NCI-H345 treated with DMSO at 0.1 percent for 48 hours (cell line): Measurements from ENCODE around the gene DYNC2H1.
"Not testable (repeated sequence)": the region's sequence is repeated elsewhere in the genome, so short reads cannot be mapped to it uniquely, and the experiment has no call there.

Experiments
- DNase-seq: peaks from one replicate; lab custom pipeline; 2025; ENCODE audit not compliant: unreplicated experiment; lab: John Stamatoyannopoulos, UW

DYNC2H1 gene

DNA sequence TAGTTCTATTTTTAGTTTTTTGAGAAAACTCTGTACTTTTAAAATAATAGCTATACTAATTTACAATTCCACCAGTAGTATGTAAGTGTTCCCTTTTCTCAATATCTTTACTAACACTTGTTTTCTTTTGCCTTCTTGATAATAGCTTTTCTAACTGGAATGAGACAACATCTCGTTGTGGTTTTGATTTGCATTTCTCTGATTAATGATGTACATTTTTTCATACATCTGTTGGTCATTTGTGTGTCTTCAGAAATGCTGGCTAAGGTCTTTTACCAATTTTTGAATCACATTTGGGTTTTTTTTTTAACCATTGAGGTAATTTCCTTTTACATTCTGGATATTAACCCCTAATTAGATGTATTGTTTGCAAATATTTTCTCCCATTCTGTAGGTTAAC lies 258.9 kb downstream of the DYNC2H1 start:
- no peak for DNase-seq

DNA sequence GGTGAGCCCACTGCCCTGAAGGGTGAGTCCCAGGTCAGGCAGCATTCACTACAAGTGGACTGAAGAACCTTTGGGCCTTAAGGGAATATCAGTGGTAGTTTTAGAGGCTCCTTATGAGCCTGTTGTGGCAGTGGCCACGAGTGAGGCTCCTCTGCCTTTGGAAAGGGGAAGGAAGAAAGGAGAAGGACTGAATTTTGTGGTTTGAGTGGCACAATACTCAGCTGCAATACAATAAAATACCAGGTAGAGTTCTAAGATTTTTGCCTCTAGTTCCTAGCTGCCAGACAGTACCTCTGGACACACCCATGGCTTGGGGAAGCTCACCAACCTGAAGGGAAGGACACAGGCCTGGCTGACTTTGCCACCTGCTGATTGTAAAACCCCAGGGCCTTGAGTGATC lies 260.9 kb downstream of the DYNC2H1 start:
- DNase-seq, result no peak

DNA sequence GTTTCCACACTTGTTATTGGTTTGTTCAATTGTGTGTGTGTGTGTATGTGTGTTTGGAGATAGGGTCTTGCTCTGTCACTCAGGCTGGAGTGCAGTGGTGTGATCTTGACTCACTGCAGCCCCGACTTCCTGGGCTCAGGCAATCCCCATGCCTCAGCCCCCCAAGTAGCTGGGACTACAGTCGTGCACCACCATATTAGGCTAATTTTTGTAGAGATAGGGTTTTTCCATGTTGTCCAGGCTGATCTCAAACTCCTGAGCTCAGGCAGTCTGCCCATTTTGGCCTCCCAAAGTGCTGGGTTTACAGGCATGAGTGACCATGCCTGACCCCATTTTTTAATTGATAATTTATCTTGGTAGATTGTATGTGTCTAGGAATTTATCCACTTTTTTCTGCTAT lies 263.7 kb downstream of the DYNC2H1 start:
- no peak for DNase-seq

DNA sequence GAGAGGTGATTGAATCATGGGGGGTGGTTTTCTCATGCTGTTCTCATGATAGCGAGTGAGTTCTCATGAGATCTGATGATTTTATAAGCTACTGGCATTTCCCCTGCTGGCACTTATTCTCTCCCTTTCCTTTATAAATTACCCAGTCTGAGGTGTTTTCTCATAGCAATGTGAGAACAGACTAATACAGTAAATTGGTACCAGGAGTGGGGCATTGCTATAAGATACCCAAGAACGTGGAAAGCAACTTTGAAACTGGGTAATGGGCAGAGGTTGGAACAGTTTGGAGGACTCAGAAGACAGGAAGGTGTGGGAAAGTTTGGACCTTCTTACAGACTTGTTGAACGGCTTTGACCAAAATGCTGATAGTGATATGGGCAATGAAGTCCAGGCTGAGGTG lies 265.0 kb downstream of the DYNC2H1 start:
- DNase-seq, result not testable (repeated sequence)

DNA sequence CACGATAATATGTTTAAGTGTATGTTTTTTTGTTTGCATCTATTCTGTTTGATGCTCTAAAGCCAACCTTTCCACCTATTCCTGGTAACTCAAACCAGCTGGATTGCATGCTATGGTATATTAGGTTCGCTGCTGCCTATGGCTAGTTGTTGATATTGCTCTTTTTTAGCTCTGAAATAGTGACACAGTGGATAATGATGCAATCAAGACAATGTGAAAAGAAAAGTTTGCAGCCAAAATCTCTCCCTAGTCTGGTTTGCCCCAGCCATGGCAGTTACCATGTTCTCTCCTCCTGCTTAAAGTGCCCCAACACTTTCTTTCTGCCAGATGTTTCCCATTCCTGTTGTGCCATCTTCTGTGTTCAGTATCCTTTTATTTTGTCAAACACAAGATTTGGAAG lies 269.7 kb downstream of the DYNC2H1 start:
- no peak for DNase-seq

DNA sequence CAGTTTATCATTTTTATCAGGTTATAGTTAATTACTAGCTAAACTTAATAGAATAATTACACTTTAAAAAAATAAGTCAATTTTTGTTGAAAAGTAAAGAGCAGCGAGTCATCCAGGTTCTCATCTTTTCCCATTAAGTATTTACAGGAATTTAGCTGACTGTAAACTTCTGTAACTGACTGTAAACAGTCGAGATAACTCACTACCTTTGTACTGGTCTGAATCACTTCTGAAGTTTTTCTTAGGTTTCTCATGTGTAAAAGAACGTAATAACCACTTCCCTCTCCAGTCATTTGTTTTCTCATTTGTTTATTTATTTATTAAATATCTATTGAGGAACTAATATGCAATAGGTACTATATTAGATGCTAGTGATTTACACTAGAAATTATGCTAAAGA lies 270.8 kb downstream of the DYNC2H1 start:
- DNase-seq, result no peak

DNA sequence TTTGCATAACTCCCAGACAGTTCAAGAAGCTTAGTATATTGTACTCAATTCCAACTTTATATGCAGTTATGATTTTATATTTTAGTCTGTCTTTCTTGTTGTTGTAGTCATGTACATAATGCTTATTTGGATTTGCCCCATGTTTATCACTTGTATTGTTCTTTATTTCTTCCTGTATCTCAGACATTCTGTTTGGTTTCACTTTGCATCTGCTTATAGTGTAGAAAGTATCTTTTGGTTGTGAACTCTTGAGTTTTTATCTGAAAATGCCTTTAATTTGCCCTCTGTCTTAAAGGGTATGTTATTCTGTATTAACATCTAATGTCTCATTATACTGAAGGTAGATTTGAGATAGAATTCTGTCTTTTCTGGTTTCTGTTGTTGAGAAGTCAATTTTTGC lies 275.4 kb downstream of the DYNC2H1 start:
- no peak for DNase-seq

DNA sequence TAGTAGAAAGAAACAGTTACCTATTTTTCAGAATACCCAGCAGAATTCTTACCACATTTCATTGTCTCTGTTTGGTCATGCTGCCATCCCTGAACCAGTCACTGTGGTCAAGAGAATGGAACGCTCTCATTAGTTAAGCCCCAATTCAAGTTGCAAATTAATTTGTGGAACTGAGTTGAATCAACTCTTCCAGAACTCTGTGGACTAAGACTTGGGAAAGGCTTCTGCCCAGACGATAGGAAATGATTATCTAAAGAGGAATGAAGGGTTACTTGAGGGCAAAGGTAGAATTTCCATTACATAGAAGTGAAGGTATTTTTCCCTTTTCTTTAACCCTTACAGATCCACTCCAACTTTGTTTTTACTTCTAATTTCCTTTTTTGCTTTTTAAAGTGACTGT lies 286.4 kb downstream of the DYNC2H1 start:
- DNase-seq, result no peak

DNA sequence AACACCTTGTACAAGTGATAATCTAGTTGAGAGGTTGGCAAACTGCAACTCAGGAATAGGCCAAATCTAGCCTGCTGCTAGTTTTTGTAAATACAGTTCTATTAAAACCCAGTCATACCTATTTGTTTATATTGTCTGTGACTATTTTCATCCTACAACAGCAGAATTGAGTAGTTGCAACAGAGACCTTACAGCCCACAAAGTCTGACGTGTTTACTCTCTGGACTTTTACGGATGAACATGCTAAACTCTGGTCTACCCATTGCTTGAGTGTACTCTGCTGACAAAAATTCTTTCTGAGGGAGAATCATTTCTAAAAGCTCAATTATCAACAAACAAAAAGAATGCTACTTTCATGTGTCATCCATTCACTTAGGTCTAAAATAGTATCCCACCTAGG lies 287.0 kb downstream of the DYNC2H1 start:
- DNase-seq, result no peak

DNA sequence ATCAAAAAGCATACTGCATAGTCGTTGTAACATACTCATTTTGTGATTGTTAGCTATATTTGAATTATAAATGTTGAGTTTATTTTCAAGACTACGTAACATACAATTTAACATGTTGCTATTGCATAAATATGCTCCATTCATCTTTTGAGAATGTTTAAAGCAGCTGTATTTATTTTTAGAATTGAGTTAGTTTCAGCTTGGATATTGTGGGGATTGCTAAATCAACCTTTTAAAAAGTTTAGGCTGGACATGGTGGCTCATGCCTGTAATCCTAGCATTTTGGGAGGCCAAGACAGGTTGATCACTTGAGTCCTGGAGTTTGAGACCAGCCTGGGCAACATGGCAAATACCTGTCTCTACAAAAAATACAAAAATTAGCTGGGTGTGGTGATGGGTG lies 288.1 kb downstream of the DYNC2H1 start:
- DNase-seq, result no peak

DNA sequence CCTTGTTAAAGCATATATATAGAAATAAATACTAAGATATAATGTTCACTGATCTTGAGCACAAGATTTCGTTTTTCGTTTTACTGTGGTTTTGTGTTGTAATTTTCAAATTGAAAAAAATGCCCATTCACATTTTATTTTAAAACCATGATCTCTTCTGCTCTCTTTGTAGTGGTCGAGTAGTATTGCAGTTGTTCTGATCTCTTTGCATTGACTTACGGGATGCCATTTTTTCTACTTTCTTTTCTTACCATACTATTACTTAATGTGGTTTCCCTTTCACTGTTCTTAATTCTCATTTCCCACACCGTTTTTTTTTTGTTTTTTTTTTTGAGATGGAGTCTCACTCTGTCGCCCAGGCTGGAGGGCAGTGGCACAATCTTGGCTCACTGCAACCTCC lies 289.6 kb downstream of the DYNC2H1 start:
- no peak for DNase-seq

DNA sequence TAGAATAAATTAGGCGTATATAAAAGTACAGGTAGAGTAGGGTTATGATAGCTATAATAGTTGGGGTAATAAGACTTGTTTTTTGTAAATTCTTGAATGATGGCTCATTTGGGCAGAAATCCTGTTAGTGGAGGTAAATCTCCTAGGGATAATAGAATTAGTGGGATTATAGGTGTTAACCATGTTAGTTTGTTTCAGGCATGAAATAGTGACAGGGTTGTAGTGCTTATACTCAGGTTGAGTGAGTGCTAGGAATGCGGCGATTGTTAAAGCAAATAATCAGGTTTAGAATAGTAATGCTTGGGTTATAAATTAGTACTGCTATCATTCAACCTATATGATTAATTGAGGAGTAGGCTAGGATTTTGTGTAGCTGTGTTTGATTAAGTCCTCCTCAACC lies 297.1 kb downstream of the DYNC2H1 start:
- DNase-seq, result no peak

DNA sequence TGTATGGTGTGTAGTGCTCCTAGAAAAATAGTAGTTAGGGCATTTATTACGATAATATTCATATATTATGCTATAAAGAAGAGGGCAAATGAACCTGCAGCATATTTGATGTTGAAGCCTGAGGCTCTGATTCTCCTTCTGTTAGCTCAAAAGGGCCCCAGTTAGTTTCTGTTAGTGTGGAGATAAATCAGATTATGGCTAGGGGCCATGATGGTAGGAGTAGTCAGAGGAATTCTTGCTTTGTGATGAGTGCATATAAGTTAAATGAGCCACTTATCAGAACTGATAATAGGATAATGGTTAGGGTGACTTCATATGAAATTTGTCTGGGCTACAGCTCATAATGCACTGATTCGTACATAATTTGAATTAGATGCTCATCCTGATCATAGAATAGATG lies 298.4 kb downstream of the DYNC2H1 start:
- DNase-seq, result no peak

DNA sequence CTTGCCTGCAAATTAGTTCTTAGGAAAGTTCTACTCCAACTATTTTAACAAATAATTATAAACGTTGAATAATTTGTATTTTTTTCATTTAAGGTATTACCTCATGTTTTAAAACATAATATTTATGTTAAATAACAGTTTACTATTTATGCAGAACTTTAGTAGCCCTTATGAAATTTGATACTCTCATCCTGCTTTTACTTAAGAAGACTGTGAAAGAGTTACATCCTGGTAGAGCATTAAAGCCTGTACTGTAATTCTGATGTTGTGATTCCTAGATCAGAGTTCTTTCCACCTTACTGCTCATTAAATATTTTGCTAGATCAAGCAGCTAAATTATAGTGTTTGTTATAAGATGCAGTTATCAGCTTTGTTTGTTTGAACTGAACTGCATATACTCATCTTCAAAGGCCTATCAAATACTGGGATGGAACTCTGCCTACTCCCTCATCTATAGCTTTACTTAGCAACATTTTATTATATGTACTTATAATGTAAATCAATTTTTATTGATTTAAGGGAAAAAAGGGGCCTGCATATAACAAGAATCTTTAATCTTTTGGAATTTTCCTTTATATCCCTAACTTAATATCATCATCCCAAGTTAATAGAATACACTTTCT lies 304.2 kb downstream of the DYNC2H1 start:
- no peak for DNase-seq

DNA sequence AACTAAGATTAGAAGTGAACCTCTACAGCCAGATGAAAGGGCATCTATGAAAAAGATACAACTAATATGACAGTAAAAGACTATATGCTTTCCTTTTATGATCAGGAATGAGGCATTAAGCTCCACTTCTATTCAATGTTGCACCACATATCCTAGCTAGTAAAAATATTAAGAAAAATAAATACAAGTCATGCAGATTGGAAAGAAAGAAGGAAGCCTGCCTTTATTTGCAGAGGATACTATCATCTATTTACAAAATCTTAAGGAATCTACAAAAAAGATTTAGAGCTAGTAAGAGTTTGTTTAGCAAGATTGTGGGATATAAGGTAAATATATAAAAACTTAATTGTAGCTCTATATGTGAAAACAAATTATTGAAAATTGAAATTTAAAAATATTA lies 308.8 kb downstream of the DYNC2H1 start:
- DNase-seq, result no peak

DNA sequence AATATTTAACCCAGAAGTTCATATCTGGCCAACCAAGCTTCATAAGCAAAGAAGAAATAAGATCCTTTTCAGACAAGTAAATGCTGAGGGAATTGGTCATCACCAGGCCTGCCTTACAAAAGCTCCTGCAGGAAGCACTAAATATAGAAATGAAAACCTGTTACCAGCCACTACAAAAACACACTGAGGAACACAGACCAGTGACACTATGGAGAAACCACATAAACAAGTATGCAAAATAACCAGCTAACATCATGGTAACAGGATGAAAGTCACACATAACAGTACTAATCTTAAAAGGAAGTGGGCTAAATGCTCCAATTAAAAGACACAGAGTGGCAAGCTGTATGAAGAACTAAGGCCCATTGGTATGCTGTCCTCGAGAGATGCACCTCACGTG lies 311.4 kb downstream of the DYNC2H1 start:
- DNase-seq, result no peak

DNA sequence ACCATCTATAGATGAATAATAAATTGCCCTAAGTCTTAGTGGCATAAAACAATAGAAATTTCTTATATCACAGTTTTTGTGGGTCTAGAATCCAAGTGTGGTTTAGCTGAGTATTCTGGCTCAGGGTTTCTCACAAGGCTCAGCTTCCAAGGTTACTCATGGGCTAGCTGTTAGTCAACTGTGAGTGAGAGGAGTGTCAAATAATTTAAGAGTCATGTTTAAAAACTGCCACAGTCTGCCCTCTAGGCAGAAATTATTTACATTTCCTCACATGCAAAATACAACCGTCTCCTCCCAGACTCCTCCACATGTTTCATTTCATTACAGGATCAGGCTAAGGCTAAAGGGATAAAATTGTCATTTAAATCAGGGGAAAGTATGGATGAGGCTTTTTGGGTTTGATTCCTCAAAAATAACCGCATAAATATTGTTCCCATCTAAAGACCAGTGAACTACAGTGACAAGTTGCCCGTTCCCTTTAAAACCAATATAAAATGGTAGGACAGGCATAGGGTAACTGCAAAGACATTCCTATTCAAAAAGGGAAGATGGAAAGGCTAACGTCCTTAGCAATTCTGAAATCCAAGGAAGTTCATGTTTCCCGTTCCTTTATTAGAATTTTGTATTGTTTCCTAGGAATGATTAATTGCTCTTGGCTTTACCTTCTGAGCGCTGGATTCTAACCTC lies 324.3 kb downstream of the DYNC2H1 start:
- no peak for DNase-seq

DNA sequence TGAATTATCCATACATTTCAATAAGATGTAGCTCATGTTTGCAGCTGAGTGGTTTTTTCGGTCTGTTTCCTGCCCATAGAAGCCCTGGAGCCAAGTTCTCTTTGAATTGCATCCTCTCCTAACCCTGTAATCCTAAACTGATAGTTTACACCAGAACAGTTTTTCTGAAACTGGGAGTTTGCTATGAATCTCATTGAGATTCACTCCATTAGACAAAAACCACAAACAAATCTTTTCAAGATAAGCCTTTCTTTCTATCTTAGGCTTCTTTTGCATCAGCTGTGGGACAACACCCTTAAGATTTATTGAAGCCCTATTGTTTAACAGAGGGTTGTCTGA lies 324.8 kb downstream of the DYNC2H1 start:
- DNase-seq, result no peak

DNA sequence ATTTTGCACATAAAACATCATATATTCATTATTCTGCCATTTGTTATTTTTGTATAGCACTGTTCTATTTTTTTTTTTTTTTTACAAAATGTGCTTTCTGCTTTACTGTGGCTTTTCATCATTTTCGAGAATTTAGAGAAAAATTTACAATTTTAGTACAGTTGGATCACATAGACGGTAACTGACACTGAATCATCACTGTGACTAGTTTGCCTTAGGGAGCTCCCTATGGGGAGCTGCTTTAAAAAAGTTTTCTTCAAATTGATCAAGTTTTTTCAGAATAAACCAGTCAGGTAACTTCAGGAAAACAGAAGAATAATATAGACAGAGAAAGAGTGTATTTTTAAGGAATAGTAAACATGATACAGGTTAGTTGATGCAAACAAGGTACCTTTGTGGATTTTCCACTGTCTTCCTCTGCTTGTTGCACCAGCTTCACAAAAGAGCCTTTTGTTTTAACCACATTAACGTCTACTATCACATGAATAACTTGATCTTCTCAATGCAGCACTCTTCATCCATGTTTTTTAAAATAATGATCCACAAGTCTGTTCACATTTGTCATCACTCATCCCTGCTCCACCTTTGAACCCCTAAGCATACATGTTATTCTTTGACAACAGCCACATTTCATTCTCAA lies 327.0 kb downstream of the DYNC2H1 start:
- no peak for DNase-seq

DNA sequence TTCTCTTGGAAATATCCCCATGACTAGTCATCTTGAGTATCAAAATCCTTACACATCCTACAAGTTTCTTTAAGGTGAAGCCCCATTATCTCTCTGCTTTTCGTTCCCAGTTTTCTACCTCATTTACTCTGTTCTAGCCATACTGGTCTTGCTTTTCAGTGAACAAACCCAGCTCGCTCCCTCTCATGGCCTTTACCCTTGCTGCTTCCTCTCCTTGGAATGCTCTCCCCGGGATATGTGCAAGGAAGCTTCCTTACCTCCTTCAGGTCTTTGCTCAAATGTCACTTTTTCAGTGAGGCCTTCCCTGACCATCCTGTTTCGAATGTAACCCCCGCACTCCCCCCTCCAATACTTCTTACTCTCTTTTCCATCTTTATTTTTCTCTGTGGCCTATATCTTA lies 331.8 kb downstream of the DYNC2H1 start:
- DNase-seq, result no peak

DNA sequence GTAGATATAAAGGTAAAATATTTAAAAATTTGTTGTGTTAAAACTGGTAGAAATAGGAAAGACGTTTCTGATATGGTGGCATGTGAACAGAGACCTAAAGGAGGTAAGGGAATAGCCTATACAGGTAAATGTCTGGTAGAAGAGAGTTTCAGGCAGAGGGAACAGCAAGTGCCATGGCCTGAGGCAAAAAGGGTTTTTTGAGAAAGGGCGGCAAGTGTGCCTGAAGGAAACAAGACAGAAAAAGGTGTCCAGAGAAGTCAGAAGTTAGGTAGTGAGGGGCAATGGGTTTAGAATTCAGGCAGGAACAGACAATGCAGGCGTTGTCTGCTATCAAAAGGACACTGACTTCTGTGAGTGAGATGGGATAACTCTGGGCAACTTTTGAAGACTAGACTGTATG lies 339.7 kb downstream of the DYNC2H1 start:
- DNase-seq, result no peak

DNA sequence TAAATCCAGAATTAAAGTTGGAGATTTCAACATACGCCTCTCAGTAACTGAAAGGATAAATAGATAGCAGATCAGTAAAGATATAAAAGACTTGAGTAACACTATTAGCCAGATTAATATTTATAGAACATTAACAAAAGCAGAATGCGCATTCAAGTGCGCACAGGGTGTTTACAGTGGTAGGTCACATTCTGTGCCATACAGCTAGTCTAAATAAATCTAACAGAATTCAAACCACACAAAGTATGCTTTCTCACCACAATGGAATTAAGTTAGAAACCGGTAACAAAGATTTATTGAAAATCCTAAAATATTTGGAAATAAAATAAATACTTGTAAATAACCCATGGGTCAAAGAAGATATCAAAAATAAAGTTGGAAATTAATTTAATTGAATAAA lies 341.0 kb downstream of the DYNC2H1 start:
- DNase-seq, result no peak

DNA sequence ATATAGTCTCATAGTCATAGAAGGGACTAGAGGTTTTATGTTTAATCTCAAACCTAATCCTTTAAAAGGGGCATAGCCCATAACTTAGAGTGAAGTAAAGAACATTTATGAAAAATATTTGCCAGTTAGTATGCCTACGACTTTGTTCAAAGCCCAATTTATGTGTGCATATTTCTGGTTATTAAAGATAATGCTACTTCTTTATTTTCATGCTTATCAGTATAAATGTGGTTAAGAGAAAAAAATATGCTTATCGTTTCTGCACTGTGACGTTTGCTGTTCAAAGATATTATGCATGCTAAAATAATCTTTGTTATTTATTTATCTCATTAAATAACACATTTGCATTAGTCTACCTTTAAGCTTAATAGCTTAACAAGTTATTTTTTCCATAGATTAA lies 343.9 kb downstream of the DYNC2H1 start:
- no peak for DNase-seq
